Activated naive CD4-positive, alpha-beta T cell treated with Interleukin-2 at 50 U/mL for 16 hours (primary cell): ENCODE data around the gene FBXW9.
"Not testable (repeated sequence)": the region's sequence is repeated elsewhere in the genome, so short reads cannot be mapped to it uniquely, and the experiment has no call there.

ENCODE experiments used
- DNase-seq: peaks from one replicate; pipeline ENCODE4 v3.0.0-alpha.2; 2020

The FBXW9 gene

GRCh38 chr19:12648088-12648487 lies 48.3 kb downstream of the FBXW9 start:
- DNase-seq: no peak

GRCh38 chr19:12647490-12648071 lies 48.9 kb downstream of the FBXW9 start:
- DNase-seq: no peak

- no peak for DNase-seq
These were observed 49.4 kb downstream of the FBXW9 start for GRCh38 chr19:12647047-12647446.

- DNase-seq: no peak
These were observed 49.9 kb downstream of the FBXW9 start for GRCh38 chr19:12646551-12646950.

- DNase-seq: not testable (repeated sequence)
These were observed 52.7 kb downstream of the FBXW9 start for GRCh38 chr19:12643716-12644115.

- no peak for DNase-seq
These were observed 53.9 kb downstream of the FBXW9 start for GRCh38 chr19:12642506-12642905.

GRCh38 chr19:12641456-12641855 lies 55.0 kb downstream of the FBXW9 start:
- no peak for DNase-seq

GRCh38 chr19:12639901-12640613 lies 56.4 kb downstream of the FBXW9 start:
- peak; percentile 88 for DNase-seq
